A549 (cell line): ENCODE data around the gene FOLR2. TPM values are rescaled to one million over a fixed set of nuclear protein-coding genes. Genes with fewer than 3 reads are reported as not detected.
A peak's percentile ranks its signal among the peaks of the same experiment; 100 is the strongest.

ENCODE experiments used
- ATAC-seq, 2 experiments: fragments of 200-7000 bp in 1 of 2; fragments of >200 bp in 1 of 2; cut with Nextera tagmentation in 1 of 2; cut with Tn5 transposase in 1 of 2; 3 replicates each; pipeline versions ENCODE4 v1.8.0 to v1.9.1; 2018 to 2020; ENCODE audit warnings: mild to moderate bottlenecking in 1 of 2, moderate library complexity in 1 of 2
- CTCF ChIA-PET: fragments of 300-600 bp; sonication (Branson Sonifier 250); formaldehyde crosslinking; extraction: SDS; loops from one replicate; lab custom pipeline; 2021; ENCODE audit warnings: antibody characterized with exemption, inconsistent platforms; lab: Yijun Ruan, JAX
- POLR2A ChIA-PET: fragments of 350-600 bp; formaldehyde crosslinking; extraction: SDS; loops from one replicate; lab custom pipeline; 2021; ENCODE audit warnings: antibody characterized with exemption, inconsistent platforms; lab: Yijun Ruan, JAX
- DNase-seq, 2 experiments: peaks; one replicate each; pipeline versions ENCODE4 v3.0.0 to v3.0.0-alpha.2; 2011 to 2016; ENCODE audit warnings: low read depth in 1 of 2, low spot score in 1 of 2
- FAIRE-seq: peaks from 2 replicates; lab custom pipeline; 2011; peaks lifted over from hg19 to GRCh38; lab: Jason Lieb, UNC
- H3K27ac ChIP-seq, 2 experiments: fragments of >200 bp; sonication (Bioruptor Twin); formaldehyde crosslinking; 3 replicates each; pipeline ENCODE4 v1.5.1; 2016 to 2017
- H3K4me1 ChIP-seq: fragments of >200 bp; sonication (Bioruptor Twin); formaldehyde crosslinking; 3 replicates; pipeline ENCODE4 v1.6.1; 2016
- H3K4me2 ChIP-seq: fragments of >200 bp; sonication (Bioruptor Twin); formaldehyde crosslinking; 3 replicates; pipeline ENCODE4 v1.6.1; 2016
- H3K4me3 ChIP-seq: fragments of >200 bp; sonication (Bioruptor Twin); formaldehyde crosslinking; 3 replicates; pipeline ENCODE4 v1.5.1; 2016
- H3K9me3 ChIP-seq: fragments of >200 bp; sonication (Bioruptor Twin); formaldehyde crosslinking; 3 replicates; pipeline ENCODE4 v1.6.1; 2016
- BHLHE40 ChIP-seq: IDR thresholded peaks from 2 replicates; pipeline ENCODE4 v1.6.1; 2012; ENCODE audit warnings: low read depth, low read length, inconsistent platforms
- CBX2 ChIP-seq: fragments of 200-600 bp; sonication (generic); IDR thresholded peaks from 2 replicates; pipeline ENCODE4 v1.6.1; 2016; ENCODE audit warnings: low read depth, mild to moderate bottlenecking, borderline replicate concordance
- CBX8 ChIP-seq: fragments of 200-600 bp; sonication (generic); IDR thresholded peaks from 2 replicates; pipeline ENCODE4 v1.6.1; 2016
- CEBPB ChIP-seq, 2 experiments: fragments of >200 bp in 1 of 2; sonication (Bioruptor Twin) in 1 of 2; formaldehyde crosslinking in 1 of 2; IDR thresholded peaks; 2 replicates each; pipeline ENCODE4 v1.6.1; 2012 to 2016
- CHD2 ChIP-seq: fragments of 150-350 bp; IDR thresholded peaks from 2 replicates; pipeline ENCODE4 v1.6.1; 2014; ENCODE audit warnings: low read length; ENCODE audit not compliant: partially characterized antibody
- JUN ChIP-seq, 2 experiments: fragments of >200 bp; sonication (Bioruptor Twin); formaldehyde crosslinking; IDR thresholded peaks; 2 replicates in 1 of 2; 3 replicates in 1 of 2; pipeline ENCODE4 v1.6.1; 2016 to 2017
- JUNB ChIP-seq: fragments of >200 bp; sonication (Bioruptor Twin); formaldehyde crosslinking; IDR thresholded peaks from 2 replicates; pipeline ENCODE4 v1.6.1; 2016
- KDM1A ChIP-seq: fragments of 200-600 bp; sonication (generic); IDR thresholded peaks from 2 replicates; pipeline ENCODE4 v1.6.1; 2016; ENCODE audit warnings: low read depth, mild to moderate bottlenecking
- KDM5A ChIP-seq: fragments of 200-600 bp; sonication (generic); IDR thresholded peaks from 2 replicates; pipeline ENCODE4 v1.6.1; 2016; ENCODE audit warnings: antibody characterized with exemption, mild to moderate bottlenecking
- MAZ ChIP-seq: fragments of 150-350 bp; IDR thresholded peaks from 2 replicates; pipeline ENCODE4 v1.6.1; 2014; ENCODE audit warnings: antibody characterized with exemption, low read depth, low read length, borderline replicate concordance
- NFE2L2 ChIP-seq: fragments of 150-350 bp; conservative IDR thresholded peaks from 2 replicates; pipeline ENCODE4 v1.6.1; 2014; ENCODE audit warnings: low read length
- NPAS2 ChIP-seq: fragments of 250-450 bp; sonication (Bioruptor Pico); IDR thresholded peaks from 2 replicates; pipeline ENCODE4 v1.8.0; 2022; ENCODE audit warnings: mild to moderate bottlenecking, moderate library complexity, borderline replicate concordance
- PHF8 ChIP-seq: fragments of 200-600 bp; sonication (generic); IDR thresholded peaks from 2 replicates; pipeline ENCODE4 v1.6.1; 2016; ENCODE audit warnings: low read depth, mild to moderate bottlenecking, antibody characterized with exemption, moderate library complexity, borderline replicate concordance
- POLR2A ChIP-seq: IDR thresholded peaks from 2 replicates; pipeline ENCODE4 v1.6.1; 2012; ENCODE audit warnings: mild to moderate bottlenecking, low read length
- RAD21 ChIP-seq, 2 experiments: fragments of >200 bp in 1 of 2; sonication (Bioruptor Twin) in 1 of 2; formaldehyde crosslinking in 1 of 2; IDR thresholded peaks in 1 of 2; conservative IDR thresholded peaks in 1 of 2; 2 replicates in 1 of 2; 3 replicates in 1 of 2; pipeline ENCODE4 v1.6.1; 2012 to 2018; ENCODE audit warnings: inconsistent platforms in 1 of 2
- RFX5 ChIP-seq: fragments of 450-650 bp; IDR thresholded peaks from 2 replicates; pipeline ENCODE4 v1.7.1; 2014; ENCODE audit warnings: antibody characterized with exemption, mild to moderate bottlenecking, moderate library complexity
- SREBF2 ChIP-seq: fragments of 450-650 bp; IDR thresholded peaks from 2 replicates; pipeline ENCODE4 v1.6.1; 2014; ENCODE audit warnings: mild to moderate bottlenecking, moderate library complexity
- TFCP2L1 ChIP-seq: fragments of 250-450 bp; sonication (Bioruptor Pico); IDR thresholded peaks from 2 replicates; pipeline ENCODE4 v1.5.0; 2021; ENCODE audit warnings: mild to moderate bottlenecking
- TP53 ChIP-seq: fragments of 250-450 bp; sonication (Bioruptor Pico); IDR thresholded peaks from 2 replicates; pipeline ENCODE4 v1.5.0; 2021; ENCODE audit warnings: mild to moderate bottlenecking, moderate library complexity
- ZFP36 ChIP-seq: fragments of 450-650 bp; IDR thresholded peaks from 2 replicates; pipeline ENCODE4 v1.6.1; 2014; ENCODE audit warnings: borderline replicate concordance; ENCODE audit not compliant: partially characterized antibody
- ZSCAN20 ChIP-seq: fragments of 250-450 bp; sonication (Bioruptor Pico); IDR thresholded peaks from 2 replicates; pipeline ENCODE4 v1.8.0; 2022; ENCODE audit warnings: mild to moderate bottlenecking, moderate library complexity
- WGBS: methylation state at CpG from one replicate; pipeline ENCODE4 v1.1.6; 2017; ENCODE audit errors: missing lambda C conversion rate; 5-methylcytosine and 5-hydroxymethylcytosine counted together
- polyA plus RNA-seq, 4 experiments: library from polyadenylated mRNA; depleted of rRNA in 3 of 4; stranded (reverse); fragments of >200 nt; fragmentation: RNase III in 1 of 4; extraction: RNeasy Plus Mini Kit Qiagen cat#74134 plus additional on column Dnase treatment in 1 of 4; gene quantifications; 2 replicates in 3 of 4; 3 replicates in 1 of 4; pipeline ENCODE4 v1.2.3, GENCODE V29; 2011 to 2017
- TF ChIP-seq, protein P1 (sequence below): IDR thresholded peaks from 2 replicates; pipeline ENCODE4 v1.6.1; 2012
- TF ChIP-seq, protein P2 (sequence below): IDR thresholded peaks from 2 replicates; pipeline ENCODE4 v1.6.1; 2012
- TF ChIP-seq, protein P3 (sequence below): fragments of 150-350 bp; IDR thresholded peaks from 2 replicates; pipeline ENCODE4 v1.6.1; 2014; ENCODE audit warnings: low read depth, mild to moderate bottlenecking, low read length
- TF ChIP-seq, protein P4 (sequence below): fragments of >200 bp; sonication (Bioruptor Twin); formaldehyde crosslinking; IDR thresholded peaks from 3 replicates; pipeline ENCODE4 v1.5.1; 2016

The FOLR2 gene
- polyA plus RNA-seq, 2 of the 4 experiments (the other 2 are of a cell fraction), result not detected

DNA sequence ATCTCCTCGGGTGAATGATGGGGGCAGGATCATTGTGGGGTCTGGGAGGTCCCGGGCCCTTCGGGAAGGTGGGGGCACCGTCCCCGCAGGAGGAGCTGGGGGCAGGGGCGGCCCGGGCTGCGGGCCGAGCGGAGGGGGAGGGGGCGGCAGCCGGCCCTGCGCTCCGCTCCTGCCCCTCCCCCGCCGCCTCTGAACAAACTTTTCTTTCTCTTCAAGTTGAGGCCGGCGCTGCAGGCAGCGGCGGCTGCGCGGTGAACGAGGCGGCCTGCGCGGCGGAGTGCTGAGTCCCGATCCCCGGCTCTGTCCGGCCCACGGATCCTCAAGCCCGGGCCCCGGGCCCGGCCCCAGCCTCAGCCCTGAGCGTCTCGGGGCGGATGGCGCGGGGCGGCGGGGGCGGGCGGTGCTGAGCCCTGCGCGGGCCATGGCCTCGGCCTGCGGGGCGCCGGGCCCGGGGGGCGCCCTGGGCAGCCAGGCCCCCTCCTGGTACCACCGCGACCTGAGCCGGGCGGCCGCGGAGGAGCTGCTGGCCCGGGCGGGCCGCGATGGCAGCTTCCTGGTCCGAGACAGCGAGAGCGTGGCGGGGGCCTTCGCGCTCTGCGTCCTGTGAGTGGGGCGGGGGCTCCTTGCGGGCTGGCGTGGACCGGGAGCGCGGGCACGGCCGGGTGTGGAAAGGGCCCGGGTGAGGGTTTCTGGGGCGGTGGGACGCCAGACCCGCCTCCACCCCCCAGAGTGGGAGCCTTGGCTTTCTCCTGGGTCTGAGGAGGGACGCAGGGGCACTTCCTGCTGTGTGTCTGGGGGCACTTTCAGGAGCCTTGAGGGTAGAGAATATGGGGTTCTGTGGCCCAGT lies 8.2 kb downstream of the FOLR2 start, which contains the start of gene INPPL1:
TSS of gene INPPL1 (plus strand) at position 204 of the 847 bp plus-strand sequence. CDS start at position 422, 218 bp downstream.
- no CpG with 5 or more reads among the region's 81 CpGs for WGBS
- TF ChIP-seq CBX8 (no peak), NPAS2 (CRISPR knock-in tag) (no peak), KDM5A (no peak), SREBF2 (no peak), KDM1A (no peak), RAD21 (conservative IDR thresholded peaks at IDR 0.05 in 1 of 2, IDR thresholded peaks at IDR 0.05 in 1 of 2) (no peak), BHLHE40 (no peak), CBX2 (no peak), POLR2A (0 out of 2 replicates have a peak, but pooled peaks have one; percentile 17), MAZ (no peak), NFE2L2 (no peak), CHD2 (no peak), JUN (IDR thresholded peaks at IDR 0.05) (peak in 1 of 2 experiments; percentile 27; a peak in 1 of 5 replicates), JUNB (no peak)
- TF ChIP-seq, protein P1, sequence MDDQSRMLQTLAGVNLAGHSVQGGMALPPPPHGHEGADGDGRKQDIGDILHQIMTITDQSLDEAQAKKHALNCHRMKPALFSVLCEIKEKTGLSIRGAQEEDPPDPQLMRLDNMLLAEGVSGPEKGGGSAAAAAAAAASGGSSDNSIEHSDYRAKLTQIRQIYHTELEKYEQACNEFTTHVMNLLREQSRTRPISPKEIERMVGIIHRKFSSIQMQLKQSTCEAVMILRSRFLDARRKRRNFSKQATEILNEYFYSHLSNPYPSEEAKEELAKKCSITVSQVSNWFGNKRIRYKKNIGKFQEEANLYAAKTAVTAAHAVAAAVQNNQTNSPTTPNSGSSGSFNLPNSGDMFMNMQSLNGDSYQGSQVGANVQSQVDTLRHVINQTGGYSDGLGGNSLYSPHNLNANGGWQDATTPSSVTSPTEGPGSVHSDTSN, result no peak
- TF ChIP-seq, protein P2, sequence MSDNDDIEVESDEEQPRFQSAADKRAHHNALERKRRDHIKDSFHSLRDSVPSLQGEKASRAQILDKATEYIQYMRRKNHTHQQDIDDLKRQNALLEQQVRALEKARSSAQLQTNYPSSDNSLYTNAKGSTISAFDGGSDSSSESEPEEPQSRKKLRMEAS, result no peak
- TF ChIP-seq, all 56 proteins: peak for 2
- ATAC-seq (peak in 1 of 2 experiments; percentile 6; a peak in 1 of 6 replicates), FAIRE-seq (no peak), DNase-seq (no peak)
- CTCF ChIA-PET, result interaction anchor here (1.0 to 9.4 kb wide), 2 partner anchors 12 to 206 kb away, joined by 4 to 83 read pairs; no protein-coding TSS in a partner anchor
- POLR2A ChIA-PET, result no interaction called here
- Histone ChIP-seq H3K27ac (peak within 1 kb of the TSS; percentile 97 to 98), H3K4me1 (peaks cover 24% of the 10 kb centered on the region), H3K4me3 (peak within 1 kb of the TSS; percentile 92), H3K4me2 (peak within 1 kb of the TSS; percentile 93), H3K9me3 (no peaks in the 10 kb centered on the region)

DNA sequence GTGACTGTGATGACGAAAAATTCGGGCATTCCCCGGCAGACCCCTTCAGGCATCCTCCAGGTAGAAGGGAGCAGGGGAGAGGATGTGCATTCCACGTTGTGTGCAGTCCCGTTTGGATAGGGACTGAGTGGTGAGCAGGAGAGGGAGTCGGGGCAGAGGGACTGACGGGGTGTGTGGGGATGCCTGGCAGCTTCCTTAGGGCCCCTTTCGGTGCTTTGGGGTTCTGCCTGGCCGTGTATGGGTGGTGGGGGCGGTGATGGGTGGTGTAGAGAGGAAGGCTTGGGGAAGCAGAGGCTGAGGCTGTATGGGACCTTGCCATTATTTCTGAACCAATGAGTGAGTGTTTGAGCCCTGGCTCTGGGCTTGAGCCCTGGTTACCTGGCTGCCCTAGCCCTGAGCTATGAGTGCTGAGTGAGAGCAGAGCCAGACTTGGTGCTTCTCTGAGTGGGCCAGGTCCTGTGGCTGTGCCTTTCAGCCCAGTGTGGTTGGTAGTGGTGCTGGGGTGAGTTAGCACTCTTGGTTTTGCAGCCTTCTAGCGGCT lies 8.9 kb downstream of the FOLR2 start:
- ChIA-PET POLR2A (interaction anchor here (1.6 kb wide), 1 partner anchor 10 kb away, joined by 6 read pairs; no protein-coding TSS in a partner anchor), CTCF (interaction anchor here (1.0 to 9.4 kb wide), 2 partner anchors 11 to 205 kb away, joined by 4 to 83 read pairs; no protein-coding TSS in a partner anchor)
- Histone ChIP-seq H3K4me3 (peak overlapping the region; percentile 92), H3K4me1 (peaks cover 24% of the 10 kb centered on the region), H3K4me2 (peak overlapping the region; percentile 93), H3K9me3 (no peaks in the 10 kb centered on the region), H3K27ac (peak overlapping the region; percentile 97 to 98)
- TF ChIP-seq JUNB, result no peak
- no peak for TF ChIP-seq PHF8
- TF ChIP-seq, protein P3, sequence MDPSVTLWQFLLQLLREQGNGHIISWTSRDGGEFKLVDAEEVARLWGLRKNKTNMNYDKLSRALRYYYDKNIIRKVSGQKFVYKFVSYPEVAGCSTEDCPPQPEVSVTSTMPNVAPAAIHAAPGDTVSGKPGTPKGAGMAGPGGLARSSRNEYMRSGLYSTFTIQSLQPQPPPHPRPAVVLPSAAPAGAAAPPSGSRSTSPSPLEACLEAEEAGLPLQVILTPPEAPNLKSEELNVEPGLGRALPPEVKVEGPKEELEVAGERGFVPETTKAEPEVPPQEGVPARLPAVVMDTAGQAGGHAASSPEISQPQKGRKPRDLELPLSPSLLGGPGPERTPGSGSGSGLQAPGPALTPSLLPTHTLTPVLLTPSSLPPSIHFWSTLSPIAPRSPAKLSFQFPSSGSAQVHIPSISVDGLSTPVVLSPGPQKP, result no peak
- TF ChIP-seq CEBPB (IDR thresholded peaks at IDR 0.05), result no peak
- no peak for TF ChIP-seq TFCP2L1 (CRISPR knock-in tag)
- no peak for TF ChIP-seq BHLHE40
- TF ChIP-seq CBX2, result no peak
- no peak for TF ChIP-seq TP53
- no peak for TF ChIP-seq MAZ
- TF ChIP-seq RFX5, result no peak
- TF ChIP-seq ZFP36, result no peak
- no peak for TF ChIP-seq ZSCAN20 (CRISPR knock-in tag)
- TF ChIP-seq, protein P4, sequence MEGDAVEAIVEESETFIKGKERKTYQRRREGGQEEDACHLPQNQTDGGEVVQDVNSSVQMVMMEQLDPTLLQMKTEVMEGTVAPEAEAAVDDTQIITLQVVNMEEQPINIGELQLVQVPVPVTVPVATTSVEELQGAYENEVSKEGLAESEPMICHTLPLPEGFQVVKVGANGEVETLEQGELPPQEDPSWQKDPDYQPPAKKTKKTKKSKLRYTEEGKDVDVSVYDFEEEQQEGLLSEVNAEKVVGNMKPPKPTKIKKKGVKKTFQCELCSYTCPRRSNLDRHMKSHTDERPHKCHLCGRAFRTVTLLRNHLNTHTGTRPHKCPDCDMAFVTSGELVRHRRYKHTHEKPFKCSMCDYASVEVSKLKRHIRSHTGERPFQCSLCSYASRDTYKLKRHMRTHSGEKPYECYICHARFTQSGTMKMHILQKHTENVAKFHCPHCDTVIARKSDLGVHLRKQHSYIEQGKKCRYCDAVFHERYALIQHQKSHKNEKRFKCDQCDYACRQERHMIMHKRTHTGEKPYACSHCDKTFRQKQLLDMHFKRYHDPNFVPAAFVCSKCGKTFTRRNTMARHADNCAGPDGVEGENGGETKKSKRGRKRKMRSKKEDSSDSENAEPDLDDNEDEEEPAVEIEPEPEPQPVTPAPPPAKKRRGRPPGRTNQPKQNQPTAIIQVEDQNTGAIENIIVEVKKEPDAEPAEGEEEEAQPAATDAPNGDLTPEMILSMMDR, result no peak
- TF ChIP-seq, protein P1, result no peak
- DNase-seq, result no peak
- peak in 1 of 2 experiments; percentile 3; a peak in 2 of 6 replicates for ATAC-seq
- WGBS, result 19% methylated on average over 10 of the region's 11 CpGs
- FAIRE-seq, result no peak
